ENCODE results near the gene PAX5. TPM values are rescaled to one million over a fixed set of nuclear protein-coding genes. Genes with fewer than 3 reads are reported as not detected.

PAX5 gene
- total and polyA plus RNA-seq, 4 donors = 0.08 to 2.3 (median 0.40) TPM

- 5 to 6% methylated on average over 36 of the region's 36 CpGs for WGBS, 2 donors
- no peak overlapping the region for H3K4me3 ChIP-seq
- H3K36me3 ChIP-seq (ENCODE audit: control insufficient read depth in 4 of 4, insufficient read depth in 4 of 4, low read length in 4 of 4) = no peaks in the 10 kb centered on the region
- H3K27ac ChIP-seq (ENCODE audit: low read depth in 1 of 2, low read length in 1 of 2) = no peak overlapping the region
- peaks cover 35 to 94% (median 88%) of the 10 kb centered on the region in 3 donors for H3K27me3 ChIP-seq (ENCODE audit: control insufficient read depth in 3 of 3, insufficient read depth in 3 of 3, low read length in 2 of 3)
- DNase-seq = no peak
- no peak overlapping the region for H3K9ac ChIP-seq (ENCODE audit: insufficient read depth in 1 of 2, low read length in 2 of 2)
- H3K4me1 ChIP-seq (ENCODE audit: control insufficient read depth in 5 of 5, insufficient read depth in 5 of 5, low read length in 5 of 5) = peaks cover 0 to 30% (median 3%) of the 10 kb centered on the region in 5 donors
- peaks cover 0 to 16% (median 0%) of the 10 kb centered on the region in 4 donors for H3K9me3 ChIP-seq (ENCODE audit: control insufficient read depth in 4 of 4, insufficient read depth in 3 of 4, low read length in 3 of 4)
- ATAC-seq (ENCODE audit: insufficient read depth, low FRiP score) = no peak
- no peak for TF ChIP-seq CTCF (IDR thresholded peaks at IDR 0.05; ENCODE audit: control extremely low read depth, extremely low read depth)
These were observed 8.8 kb downstream of the PAX5 start for GRCh38 chr9:37025071-37025822.

GRCh38 chr9:37017546-37017945 lies 16.5 kb downstream of the PAX5 start:
- 84 to 94% methylated on average over 8 of the region's 8 CpGs for WGBS, 2 donors
- peaks cover 13 to 54% (median 42%) of the 10 kb centered on the region in 3 donors for H3K27me3 ChIP-seq (ENCODE audit: control insufficient read depth in 3 of 3, insufficient read depth in 3 of 3, low read length in 2 of 3)
- no peak for ATAC-seq (ENCODE audit: insufficient read depth, low FRiP score)
- no peaks in the 10 kb centered on the region for H3K36me3 ChIP-seq (ENCODE audit: control insufficient read depth in 4 of 4, insufficient read depth in 4 of 4, low read length in 4 of 4)
- no peak for TF ChIP-seq CTCF (IDR thresholded peaks at IDR 0.05; ENCODE audit: control extremely low read depth, extremely low read depth)
- H3K9me3 ChIP-seq (ENCODE audit: control insufficient read depth in 4 of 4, insufficient read depth in 3 of 4, low read length in 3 of 4) = peaks cover 0 to 4% (median 0%) of the 10 kb centered on the region in 4 donors
- DNase-seq = no peak
- H3K27ac ChIP-seq (ENCODE audit: low read depth in 1 of 2, low read length in 1 of 2) = no peak overlapping the region
- H3K4me3 ChIP-seq = no peak overlapping the region
- no peak overlapping the region for H3K9ac ChIP-seq (ENCODE audit: insufficient read depth in 1 of 2, low read length in 2 of 2)
- H3K4me1 ChIP-seq (ENCODE audit: control insufficient read depth in 5 of 5, insufficient read depth in 5 of 5, low read length in 5 of 5) = no peaks in the 10 kb centered on the region

GRCh38 chr9:37011530-37011929 lies 22.5 kb downstream of the PAX5 start:
- peaks cover 8 to 54% (median 18%) of the 10 kb centered on the region in 3 donors for H3K27me3 ChIP-seq (ENCODE audit: control insufficient read depth in 3 of 3, insufficient read depth in 3 of 3, low read length in 2 of 3)
- no peak for ATAC-seq (ENCODE audit: insufficient read depth, low FRiP score)
- WGBS, 2 donors = 56% methylated on average over 3 of the region's 3 CpGs

More at GRCh38 chr9:37011530-37011929, 22.5 kb downstream of the PAX5 start:
- H3K4me1 ChIP-seq (ENCODE audit: control insufficient read depth in 5 of 5, insufficient read depth in 5 of 5, low read length in 5 of 5) = peaks cover 0 to 1% (median 0%) of the 10 kb centered on the region in 5 donors
- no peaks in the 10 kb centered on the region for H3K36me3 ChIP-seq (ENCODE audit: control insufficient read depth in 4 of 4, insufficient read depth in 4 of 4, low read length in 4 of 4)
- H3K27ac ChIP-seq (ENCODE audit: low read depth in 1 of 2, low read length in 1 of 2) = no peak overlapping the region
- H3K9me3 ChIP-seq (ENCODE audit: control insufficient read depth in 4 of 4, insufficient read depth in 3 of 4, low read length in 3 of 4) = peaks cover 0 to 6% (median 0%) of the 10 kb centered on the region in 4 donors
- no peak for DNase-seq
- H3K9ac ChIP-seq (ENCODE audit: insufficient read depth in 1 of 2, low read length in 2 of 2) = no peak overlapping the region
- no peak overlapping the region for H3K4me3 ChIP-seq
- TF ChIP-seq CTCF (IDR thresholded peaks at IDR 0.05; ENCODE audit: control extremely low read depth, extremely low read depth) = no peak
